Epithelial cell of proximal tubule (primary cell): ENCODE measurements around the gene MAP6D1. TPM values are rescaled to one million over a fixed set of nuclear protein-coding genes. Genes with fewer than 3 reads are reported as not detected.
"Not testable (repeated sequence)": the region's sequence is repeated elsewhere in the genome, so short reads cannot be mapped to it uniquely, and the experiment has no call there.

ENCODE experiments used
- DNase-seq: peaks from one replicate; pipeline ENCODE4 v3.0.0-alpha.2; 2011; ENCODE audit warnings: low read depth
- H3K4me3 ChIP-seq: 2 replicates; pipeline ENCODE4 v1.5.1; 2011; ENCODE audit warnings: low read depth, mild to moderate bottlenecking, low read length
- total RNA-seq: library from RNA; depleted of rRNA; stranded (reverse); fragments of >200 nt; gene quantifications from 2 replicates; pipeline ENCODE4 v1.2.3, GENCODE V29; 2015
- TF ChIP-seq, protein P1 (sequence below): conservative IDR thresholded peaks from 2 replicates; pipeline ENCODE4 v1.5.1; 2012; ENCODE audit warnings: low read depth, mild to moderate bottlenecking, low read length

The MAP6D1 gene
- total RNA-seq, 1 donor from 2014 or later = 14.4 TPM

DNA sequence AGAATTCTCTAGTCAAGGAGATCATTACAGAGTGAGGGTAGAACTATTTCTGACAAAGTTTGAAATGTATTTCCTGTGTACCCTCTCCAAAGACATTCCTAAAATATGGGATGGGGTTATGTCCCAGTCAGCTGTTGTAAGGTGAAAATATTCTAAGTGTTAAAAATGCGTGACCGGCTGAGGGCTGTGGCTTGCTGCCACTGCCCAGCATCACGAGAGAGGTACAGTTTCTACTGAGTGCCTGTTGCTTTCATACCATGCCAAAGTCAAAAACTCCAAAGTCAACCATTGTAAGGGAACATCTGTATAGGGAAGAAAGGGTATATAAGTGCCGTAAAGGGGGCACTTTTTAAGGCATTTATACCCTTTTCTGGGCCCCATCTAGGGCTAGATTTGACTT is 30.9 kb downstream of the MAP6D1 start:
- DNase-seq = no peak
- TF ChIP-seq, protein P1, sequence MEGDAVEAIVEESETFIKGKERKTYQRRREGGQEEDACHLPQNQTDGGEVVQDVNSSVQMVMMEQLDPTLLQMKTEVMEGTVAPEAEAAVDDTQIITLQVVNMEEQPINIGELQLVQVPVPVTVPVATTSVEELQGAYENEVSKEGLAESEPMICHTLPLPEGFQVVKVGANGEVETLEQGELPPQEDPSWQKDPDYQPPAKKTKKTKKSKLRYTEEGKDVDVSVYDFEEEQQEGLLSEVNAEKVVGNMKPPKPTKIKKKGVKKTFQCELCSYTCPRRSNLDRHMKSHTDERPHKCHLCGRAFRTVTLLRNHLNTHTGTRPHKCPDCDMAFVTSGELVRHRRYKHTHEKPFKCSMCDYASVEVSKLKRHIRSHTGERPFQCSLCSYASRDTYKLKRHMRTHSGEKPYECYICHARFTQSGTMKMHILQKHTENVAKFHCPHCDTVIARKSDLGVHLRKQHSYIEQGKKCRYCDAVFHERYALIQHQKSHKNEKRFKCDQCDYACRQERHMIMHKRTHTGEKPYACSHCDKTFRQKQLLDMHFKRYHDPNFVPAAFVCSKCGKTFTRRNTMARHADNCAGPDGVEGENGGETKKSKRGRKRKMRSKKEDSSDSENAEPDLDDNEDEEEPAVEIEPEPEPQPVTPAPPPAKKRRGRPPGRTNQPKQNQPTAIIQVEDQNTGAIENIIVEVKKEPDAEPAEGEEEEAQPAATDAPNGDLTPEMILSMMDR = no peak
- no peak overlapping the region for H3K4me3 ChIP-seq

DNA sequence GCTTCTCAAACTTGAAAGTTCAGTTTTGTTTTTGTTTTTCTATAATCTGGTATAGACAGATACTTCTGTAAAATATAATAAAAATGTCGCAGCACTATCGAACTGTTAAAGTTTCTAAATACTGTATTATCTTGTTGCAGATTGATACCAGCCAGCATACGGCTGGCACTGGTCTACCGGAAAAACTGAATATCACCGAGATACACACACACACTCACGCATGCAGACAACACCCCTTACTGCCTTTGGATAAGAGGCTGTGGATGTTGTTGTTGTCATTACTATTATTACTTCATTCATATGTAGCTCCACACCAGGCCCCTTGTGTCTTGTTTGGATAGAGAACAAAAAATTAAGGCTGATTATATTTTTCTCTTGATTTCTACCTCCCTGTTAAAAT is 32.4 kb downstream of the MAP6D1 start:
- TF ChIP-seq, protein P1 = no peak

DNA sequence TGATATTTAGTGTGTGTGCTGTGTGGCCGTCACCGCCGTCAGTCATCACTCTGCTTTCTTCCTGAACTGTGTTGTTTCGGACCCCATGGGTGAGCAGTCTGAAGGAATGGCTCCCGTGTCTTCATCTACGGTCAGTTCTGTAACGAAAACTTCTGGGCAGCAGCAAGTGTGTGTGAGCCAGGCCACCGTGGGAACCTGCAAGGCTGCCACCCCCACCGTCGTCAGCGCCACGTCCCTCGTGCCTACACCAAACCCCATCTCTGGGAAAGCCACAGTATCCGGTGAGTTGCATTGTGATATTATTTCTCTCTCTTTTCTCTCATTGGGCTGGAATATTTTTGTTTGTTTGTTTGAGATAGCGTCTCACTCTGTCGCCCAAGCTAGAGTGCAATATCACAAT is 34.7 kb downstream of the MAP6D1 start:
- no peak for DNase-seq
- no peak overlapping the region for H3K4me3 ChIP-seq
- TF ChIP-seq, protein P1 = no peak

More for the DNA sequence above, 32.4 kb downstream of the MAP6D1 start:
- no peak overlapping the region for H3K4me3 ChIP-seq
- no peak for DNase-seq

DNA sequence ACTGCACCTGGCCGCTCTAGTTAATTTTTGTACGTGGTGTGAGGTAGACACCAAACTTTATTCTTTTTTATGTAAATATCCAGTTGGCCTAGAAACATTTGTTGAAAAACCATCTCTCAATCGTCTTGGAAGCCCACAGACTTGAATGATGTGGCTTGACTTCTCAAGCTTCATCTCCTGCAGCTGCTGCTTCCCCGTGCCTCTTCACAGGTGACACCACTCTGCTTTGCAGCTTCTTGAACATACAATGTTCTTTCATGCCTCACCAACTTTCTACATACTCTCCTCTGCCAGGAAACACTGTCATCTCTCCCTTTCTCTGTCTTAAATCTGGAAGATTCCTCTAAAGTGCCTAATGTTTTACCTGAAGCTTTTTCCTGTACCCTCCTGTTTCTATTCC is 35.6 kb downstream of the MAP6D1 start:
- no peak for DNase-seq
- H3K4me3 ChIP-seq = no peak overlapping the region
- TF ChIP-seq, protein P1 = no peak

DNA sequence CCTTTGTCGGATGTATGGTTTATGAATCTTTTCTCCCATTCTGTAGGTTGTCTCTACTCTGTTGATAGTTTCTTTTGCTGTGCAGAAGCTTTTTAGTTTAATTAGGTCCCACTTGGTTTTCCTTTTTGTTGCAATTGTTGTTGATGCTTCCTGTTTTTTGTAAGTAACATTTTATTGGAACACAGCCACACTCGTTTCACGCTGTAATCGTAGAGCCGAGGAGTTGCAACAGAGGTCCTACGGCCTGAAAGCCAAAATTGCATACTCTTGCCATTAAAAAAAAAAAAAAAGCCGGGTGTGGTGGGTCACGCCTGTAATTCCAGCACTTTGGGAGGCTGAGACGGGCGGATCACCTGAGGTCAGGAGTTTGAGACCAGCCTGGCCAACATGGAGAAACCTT is 40.9 kb downstream of the MAP6D1 start:
- not testable (repeated sequence) for DNase-seq

DNA sequence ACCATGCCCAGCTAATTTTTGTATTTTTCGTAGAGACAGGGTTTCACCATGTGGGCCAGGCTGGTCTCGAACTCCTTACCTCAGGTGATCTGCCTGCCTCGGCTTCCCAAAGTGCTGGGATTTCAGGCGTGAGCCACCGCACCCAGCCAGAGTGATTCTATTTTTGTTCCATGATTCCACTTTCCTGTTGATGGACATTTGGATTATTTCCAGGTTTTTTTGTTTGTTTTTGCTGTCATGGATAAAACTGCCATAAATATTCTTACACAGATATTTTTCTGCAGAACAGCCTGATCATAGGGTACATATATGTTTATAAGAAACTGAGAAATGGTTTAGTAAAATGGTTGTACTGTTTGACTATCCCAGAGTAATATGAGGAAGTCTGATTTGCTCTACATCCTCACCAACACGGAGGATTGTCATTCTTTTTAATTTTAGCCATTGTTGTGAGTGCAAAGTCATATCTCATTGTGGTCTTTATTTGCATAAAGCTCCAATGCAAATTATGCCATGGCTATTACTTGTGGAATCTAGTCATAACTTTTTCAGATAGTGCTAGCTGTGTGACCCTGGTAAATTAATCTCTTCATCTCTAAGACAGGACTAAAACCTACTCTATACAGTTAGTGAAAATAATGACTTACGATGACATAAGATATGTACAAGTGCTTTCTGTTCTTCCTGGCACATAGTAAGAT is 42.7 kb downstream of the MAP6D1 start:
- no peak for DNase-seq
- H3K4me3 ChIP-seq = no peak overlapping the region
- TF ChIP-seq, protein P1 = no peak

More for the DNA sequence above, 40.9 kb downstream of the MAP6D1 start:
- not testable (repeated sequence) for H3K4me3 ChIP-seq

DNA sequence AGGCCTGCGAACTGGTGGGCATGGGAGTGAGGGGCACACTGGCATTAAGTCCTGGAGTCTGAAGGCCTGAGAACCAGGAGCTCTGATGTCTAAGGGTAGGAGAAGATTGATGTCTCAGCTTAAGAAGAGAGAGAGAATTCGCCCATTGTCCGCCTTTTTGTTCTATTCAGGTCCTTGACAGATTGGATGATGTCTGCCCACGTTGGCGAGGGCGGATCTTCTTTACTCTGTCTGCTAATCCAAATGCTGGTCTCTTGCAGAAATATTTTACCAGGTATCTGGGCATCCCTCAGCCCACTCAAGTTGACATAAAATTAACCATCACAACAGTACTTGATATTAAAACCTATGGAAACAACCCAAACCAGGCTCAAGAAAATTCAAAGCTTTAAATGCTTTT is 44.1 kb downstream of the MAP6D1 start:
- TF ChIP-seq, protein P1 = no peak
- no peak overlapping the region for H3K4me3 ChIP-seq
- no peak for DNase-seq
